ENCODE results near the gene CAMK1D.
"Not testable (repeated sequence)": the region's sequence is repeated elsewhere in the genome, so short reads cannot be mapped to it uniquely, and the experiment has no call there.

The CAMK1D gene

GRCh38 chr10:12351447-12351846 is 2.1 kb downstream of the CAMK1D start:
- peaks cover 15% of the 10 kb centered on the region for H3K4me1 ChIP-seq (ENCODE audit: control insufficient read depth, insufficient read depth, low read length, poor library complexity, severe bottlenecking)
- no peak for DNase-seq
- peak overlapping the region; percentile 67 for H3K4me3 ChIP-seq (ENCODE audit: insufficient read depth, low read depth, low read length, poor library complexity, severe bottlenecking)
- peak overlapping the region; percentile 92 for H3K27ac ChIP-seq (ENCODE audit: insufficient read depth, low read length, poor library complexity, severe bottlenecking)
- H3K27me3 ChIP-seq (replicated peaks; ENCODE audit: control insufficient read depth, insufficient read depth, low read length, poor library complexity, severe bottlenecking) = no peaks in the 10 kb centered on the region
- no peaks in the 10 kb centered on the region for H3K9me3 ChIP-seq (ENCODE audit: control insufficient read depth, low read length)
- H3K36me3 ChIP-seq (ENCODE audit: control insufficient read depth, insufficient read depth, low read length) = no peaks in the 10 kb centered on the region

- Histone ChIP-seq H3K27ac (ENCODE audit: insufficient read depth, low read length, poor library complexity, severe bottlenecking) (no peak overlapping the region), H3K9me3 (ENCODE audit: control insufficient read depth, low read length) (no peaks in the 10 kb centered on the region), H3K27me3 (replicated peaks; ENCODE audit: control insufficient read depth, insufficient read depth, low read length, poor library complexity, severe bottlenecking) (no peaks in the 10 kb centered on the region), H3K4me3 (ENCODE audit: insufficient read depth, low read depth, low read length, poor library complexity, severe bottlenecking) (no peak overlapping the region), H3K36me3 (ENCODE audit: control insufficient read depth, insufficient read depth, low read length) (no peaks in the 10 kb centered on the region), H3K4me1 (ENCODE audit: control insufficient read depth, insufficient read depth, low read length, poor library complexity, severe bottlenecking) (peaks cover 15% of the 10 kb centered on the region)
- DNase-seq = no peak
These were observed 2.5 kb downstream of the CAMK1D start for GRCh38 chr10:12351889-12352288.

- peaks cover 8% of the 10 kb centered on the region for H3K4me1 ChIP-seq (ENCODE audit: control insufficient read depth, insufficient read depth, low read length, poor library complexity, severe bottlenecking)
- no peaks in the 10 kb centered on the region for H3K27me3 ChIP-seq (replicated peaks; ENCODE audit: control insufficient read depth, insufficient read depth, low read length, poor library complexity, severe bottlenecking)
- DNase-seq = no peak
- H3K4me3 ChIP-seq (ENCODE audit: insufficient read depth, low read depth, low read length, poor library complexity, severe bottlenecking) = no peak overlapping the region
- H3K27ac ChIP-seq (ENCODE audit: insufficient read depth, low read length, poor library complexity, severe bottlenecking) = no peak overlapping the region
- no peaks in the 10 kb centered on the region for H3K36me3 ChIP-seq (ENCODE audit: control insufficient read depth, insufficient read depth, low read length)
- H3K9me3 ChIP-seq (ENCODE audit: control insufficient read depth, low read length) = no peaks in the 10 kb centered on the region
These were observed 4.3 kb downstream of the CAMK1D start for GRCh38 chr10:12353399-12354242.

- not testable (repeated sequence) for H3K27ac ChIP-seq (ENCODE audit: insufficient read depth, low read length, poor library complexity, severe bottlenecking); H3K4me3 ChIP-seq (ENCODE audit: insufficient read depth, low read depth, low read length, poor library complexity, severe bottlenecking); DNase-seq; H3K36me3 ChIP-seq (ENCODE audit: control insufficient read depth, insufficient read depth, low read length); H3K9me3 ChIP-seq (ENCODE audit: control insufficient read depth, low read length); H3K27me3 ChIP-seq (replicated peaks; ENCODE audit: control insufficient read depth, insufficient read depth, low read length, poor library complexity, severe bottlenecking)
- peaks cover 14% of the 10 kb centered on the region for H3K4me1 ChIP-seq (ENCODE audit: control insufficient read depth, insufficient read depth, low read length, poor library complexity, severe bottlenecking)
These were observed 5.3 kb downstream of the CAMK1D start for GRCh38 chr10:12354696-12355095.

- no peak overlapping the region for H3K4me3 ChIP-seq (ENCODE audit: insufficient read depth, low read depth, low read length, poor library complexity, severe bottlenecking)
- H3K27ac ChIP-seq (ENCODE audit: insufficient read depth, low read length, poor library complexity, severe bottlenecking) = no peak overlapping the region
- no peaks in the 10 kb centered on the region for H3K36me3 ChIP-seq (ENCODE audit: control insufficient read depth, insufficient read depth, low read length)
- peaks cover 14% of the 10 kb centered on the region for H3K4me1 ChIP-seq (ENCODE audit: control insufficient read depth, insufficient read depth, low read length, poor library complexity, severe bottlenecking)
- DNase-seq = no peak
- H3K27me3 ChIP-seq (replicated peaks; ENCODE audit: control insufficient read depth, insufficient read depth, low read length, poor library complexity, severe bottlenecking) = no peaks in the 10 kb centered on the region
- H3K9me3 ChIP-seq (ENCODE audit: control insufficient read depth, low read length) = no peaks in the 10 kb centered on the region
These were observed 6.0 kb downstream of the CAMK1D start for GRCh38 chr10:12355384-12355783.

GRCh38 chr10:12357525-12358151 is 8.3 kb downstream of the CAMK1D start:
- H3K27ac ChIP-seq (ENCODE audit: insufficient read depth, low read length, poor library complexity, severe bottlenecking) = no peak overlapping the region
- H3K4me3 ChIP-seq (ENCODE audit: insufficient read depth, low read depth, low read length, poor library complexity, severe bottlenecking) = no peak overlapping the region
- no peak for DNase-seq
- H3K9me3 ChIP-seq (ENCODE audit: control insufficient read depth, low read length) = no peaks in the 10 kb centered on the region
- H3K36me3 ChIP-seq (ENCODE audit: control insufficient read depth, insufficient read depth, low read length) = no peaks in the 10 kb centered on the region
- no peaks in the 10 kb centered on the region for H3K27me3 ChIP-seq (replicated peaks; ENCODE audit: control insufficient read depth, insufficient read depth, low read length, poor library complexity, severe bottlenecking)
- H3K4me1 ChIP-seq (ENCODE audit: control insufficient read depth, insufficient read depth, low read length, poor library complexity, severe bottlenecking) = peaks cover 7% of the 10 kb centered on the region

- H3K27me3 ChIP-seq (replicated peaks; ENCODE audit: control insufficient read depth, insufficient read depth, low read length, poor library complexity, severe bottlenecking) = no peaks in the 10 kb centered on the region
- no peak overlapping the region for H3K27ac ChIP-seq (ENCODE audit: insufficient read depth, low read length, poor library complexity, severe bottlenecking)
- DNase-seq = no peak
- no peaks in the 10 kb centered on the region for H3K9me3 ChIP-seq (ENCODE audit: control insufficient read depth, low read length)
- peaks cover 7% of the 10 kb centered on the region for H3K4me1 ChIP-seq (ENCODE audit: control insufficient read depth, insufficient read depth, low read length, poor library complexity, severe bottlenecking)
- H3K36me3 ChIP-seq (ENCODE audit: control insufficient read depth, insufficient read depth, low read length) = no peaks in the 10 kb centered on the region
- H3K4me3 ChIP-seq (ENCODE audit: insufficient read depth, low read depth, low read length, poor library complexity, severe bottlenecking) = no peak overlapping the region
These were observed 9.7 kb downstream of the CAMK1D start for GRCh38 chr10:12358863-12359564.

GRCh38 chr10:12360461-12360860 is 11.1 kb downstream of the CAMK1D start:
- no peak overlapping the region for H3K4me3 ChIP-seq (ENCODE audit: insufficient read depth, low read depth, low read length, poor library complexity, severe bottlenecking)
- H3K4me1 ChIP-seq (ENCODE audit: control insufficient read depth, insufficient read depth, low read length, poor library complexity, severe bottlenecking) = peaks cover 7% of the 10 kb centered on the region
- H3K27me3 ChIP-seq (replicated peaks; ENCODE audit: control insufficient read depth, insufficient read depth, low read length, poor library complexity, severe bottlenecking) = no peaks in the 10 kb centered on the region
- no peaks in the 10 kb centered on the region for H3K36me3 ChIP-seq (ENCODE audit: control insufficient read depth, insufficient read depth, low read length)
- no peaks in the 10 kb centered on the region for H3K9me3 ChIP-seq (ENCODE audit: control insufficient read depth, low read length)
- no peak for DNase-seq
- no peak overlapping the region for H3K27ac ChIP-seq (ENCODE audit: insufficient read depth, low read length, poor library complexity, severe bottlenecking)

- H3K4me3 ChIP-seq (ENCODE audit: insufficient read depth, low read depth, low read length, poor library complexity, severe bottlenecking); DNase-seq; H3K27me3 ChIP-seq (replicated peaks; ENCODE audit: control insufficient read depth, insufficient read depth, low read length, poor library complexity, severe bottlenecking); H3K27ac ChIP-seq (ENCODE audit: insufficient read depth, low read length, poor library complexity, severe bottlenecking); H3K9me3 ChIP-seq (ENCODE audit: control insufficient read depth, low read length); H3K36me3 ChIP-seq (ENCODE audit: control insufficient read depth, insufficient read depth, low read length): not testable (repeated sequence)
- peaks cover 12% of the 10 kb centered on the region for H3K4me1 ChIP-seq (ENCODE audit: control insufficient read depth, insufficient read depth, low read length, poor library complexity, severe bottlenecking)
These were observed 11.8 kb downstream of the CAMK1D start for GRCh38 chr10:12361115-12361514.

GRCh38 chr10:12364559-12364958 is 15.2 kb downstream of the CAMK1D start:
- no peak overlapping the region for H3K27ac ChIP-seq (ENCODE audit: insufficient read depth, low read length, poor library complexity, severe bottlenecking)
- H3K4me3 ChIP-seq (ENCODE audit: insufficient read depth, low read depth, low read length, poor library complexity, severe bottlenecking) = no peak overlapping the region
- no peaks in the 10 kb centered on the region for H3K36me3 ChIP-seq (ENCODE audit: control insufficient read depth, insufficient read depth, low read length)
- H3K27me3 ChIP-seq (replicated peaks; ENCODE audit: control insufficient read depth, insufficient read depth, low read length, poor library complexity, severe bottlenecking) = no peaks in the 10 kb centered on the region
- H3K4me1 ChIP-seq (ENCODE audit: control insufficient read depth, insufficient read depth, low read length, poor library complexity, severe bottlenecking) = peaks cover 5% of the 10 kb centered on the region
- no peaks in the 10 kb centered on the region for H3K9me3 ChIP-seq (ENCODE audit: control insufficient read depth, low read length)
- no peak for DNase-seq

Data from effector memory CD4-positive, alpha-beta T cell (primary cell).